HG03565 (cell line): ENCODE measurements around the gene GLB1L2.
"Not testable (repeated sequence)": the region's sequence is repeated elsewhere in the genome, so short reads cannot be mapped to it uniquely, and the experiment has no call there.

Source experiments
- ATAC-seq: cut with Tn5 transposase; IDR thresholded peaks from one replicate; pipeline ENCODE4 v1.9.1; 2021; ENCODE audit warnings: mild to moderate bottlenecking, moderate library complexity; ENCODE audit not compliant: unreplicated experiment

GLB1L2 gene

GRCh38 chr11:134331354-134332188, at the start of gene GLB1L2:
TSS of gene GLB1L2 (plus strand) at chr11:134331988. CDS start at chr11:134332062, 74 bp downstream.
- peak; percentile 83 for ATAC-seq

GRCh38 chr11:134282121-134283045, 49.4 kb upstream of the GLB1L2 start:
- ATAC-seq, result no peak

- no peak for ATAC-seq
Observed at GRCh38 chr11:134283461-134284230, 48.1 kb upstream of the GLB1L2 start.

GRCh38 chr11:134284349-134284748, 47.4 kb upstream of the GLB1L2 start:
- ATAC-seq, result not testable (repeated sequence)

GRCh38 chr11:134287561-134287960, 44.2 kb upstream of the GLB1L2 start:
- ATAC-seq, result no peak

GRCh38 chr11:134288486-134288885, 43.3 kb upstream of the GLB1L2 start:
- no peak for ATAC-seq

GRCh38 chr11:134289167-134289566, 42.6 kb upstream of the GLB1L2 start:
- no peak for ATAC-seq

GRCh38 chr11:134289789-134290188, 42.0 kb upstream of the GLB1L2 start:
- ATAC-seq, result no peak

GRCh38 chr11:134290646-134291045, 41.1 kb upstream of the GLB1L2 start:
- ATAC-seq, result no peak

GRCh38 chr11:134291196-134291595, 40.6 kb upstream of the GLB1L2 start:
- no peak for ATAC-seq

- no peak for ATAC-seq
Observed at GRCh38 chr11:134292661-134293060, 39.1 kb upstream of the GLB1L2 start.

- no peak for ATAC-seq
Observed at GRCh38 chr11:134293119-134294113, 38.4 kb upstream of the GLB1L2 start.

- no peak for ATAC-seq
Observed at GRCh38 chr11:134294664-134295063, 37.1 kb upstream of the GLB1L2 start.

- ATAC-seq, result no peak
Observed at GRCh38 chr11:134312223-134312622, 19.6 kb upstream of the GLB1L2 start.

- ATAC-seq, result no peak
Observed at GRCh38 chr11:134312807-134313206, 19.0 kb upstream of the GLB1L2 start.

- no peak for ATAC-seq
Observed at GRCh38 chr11:134313379-134313778, 18.4 kb upstream of the GLB1L2 start.

- ATAC-seq, result no peak
Observed at GRCh38 chr11:134313821-134314607, 17.8 kb upstream of the GLB1L2 start.

GRCh38 chr11:134317103-134317502, 14.7 kb upstream of the GLB1L2 start:
- no peak for ATAC-seq

- ATAC-seq, result not testable (repeated sequence)
Observed at GRCh38 chr11:134321373-134321772, 10.4 kb upstream of the GLB1L2 start.
